GM12878 (cell line): ENCODE measurements around the gene OTUB2. TPM values are rescaled to one million over a fixed set of nuclear protein-coding genes. Genes with fewer than 3 reads are reported as not detected.

ENCODE experiments used
- ATAC-seq: fragments of 200-7000 bp; cut with Tn5 transposase; 3 replicates; pipeline ENCODE4 v1.9.1; 2020; ENCODE audit warnings: mild to moderate bottlenecking, moderate library complexity
- BruUV-seq: library from RNA; stranded (reverse); fragments of 400-500 nt; replicated peaks from 2 replicates; lab custom pipeline; 2021; lab: Mats Ljungman, UMichigan
- CTCF ChIA-PET: fragments of 300-600 bp; sonication (Branson Sonifier 250); formaldehyde crosslinking; extraction: SDS; loops from one replicate; lab custom pipeline; 2021; ENCODE audit warnings: inconsistent platforms; lab: Yijun Ruan, JAX
- POLR2A ChIA-PET: fragments of 350-600 bp; formaldehyde crosslinking; extraction: SDS; loops from one replicate; lab custom pipeline; 2021; ENCODE audit warnings: inconsistent platforms; lab: Charles Lee
- RAD21 ChIA-PET: fragments of 300-600 bp; sonication (Branson Sonifier 250); formaldehyde crosslinking; loops from one replicate; lab custom pipeline; 2023; ENCODE audit warnings: antibody characterized with exemption; ENCODE audit not compliant: unreplicated experiment; lab: Charles Lee
- SMC1A ChIA-PET: fragments of 300-600 bp; sonication (Branson Sonifier 250); formaldehyde crosslinking; loops from one replicate; lab custom pipeline; 2023; ENCODE audit not compliant: unreplicated experiment, uncharacterized antibody; lab: Charles Lee
- DNase-seq: peaks from one replicate; pipeline ENCODE4 v3.0.0-alpha.2; 2011; ENCODE audit warnings: low read depth, low spot score
- FAIRE-seq: peaks from 3 replicates; lab custom pipeline; 2011; peaks lifted over from hg19 to GRCh38; lab: Jason Lieb, UNC
- H2AFZ ChIP-seq: 2 replicates; pipeline ENCODE4 v1.6.0; 2011; ENCODE audit warnings: low read depth, low read length, control low read depth; ENCODE audit not compliant: control insufficient read depth
- H3K27ac ChIP-seq: 2 replicates; pipeline ENCODE4 v1.5.1; 2011; ENCODE audit warnings: control low read depth; ENCODE audit not compliant: control insufficient read depth, insufficient read depth
- H3K27me3 ChIP-seq, 2 experiments: replicated peaks in 1 of 2; 2 replicates each; pipeline versions ENCODE4 v1.6.0 to v1.6.1; 2011; ENCODE audit warnings: low read length in 1 of 2; ENCODE audit not compliant: control insufficient read depth in 2 of 2, insufficient read depth in 2 of 2
- H3K36me3 ChIP-seq, 2 experiments: 2 replicates each; pipeline ENCODE4 v1.5.1; 2011; ENCODE audit warnings: low read length in 1 of 2; ENCODE audit not compliant: control insufficient read depth in 2 of 2, insufficient read depth in 2 of 2
- H3K4me1 ChIP-seq: 2 replicates; pipeline ENCODE4 v1.6.1; 2011; ENCODE audit warnings: mild to moderate bottlenecking, low read length, moderate library complexity, mixed read lengths; ENCODE audit not compliant: control insufficient read depth, insufficient read depth
- H3K4me2 ChIP-seq: 2 replicates; pipeline ENCODE4 v1.6.0; 2011; ENCODE audit warnings: control low read depth; ENCODE audit not compliant: control insufficient read depth, insufficient read depth
- H3K4me3 ChIP-seq: fragments of 200-600 bp; sonication (generic); 2 replicates; pipeline ENCODE4 v1.5.1; 2016
- H3K79me2 ChIP-seq: 2 replicates; pipeline ENCODE4 v1.6.0; 2011; ENCODE audit warnings: low read length; ENCODE audit not compliant: control insufficient read depth, insufficient read depth
- H3K9ac ChIP-seq: 2 replicates; pipeline ENCODE4 v1.8.0; 2011; ENCODE audit warnings: low read length, control low read depth, mixed read lengths; ENCODE audit not compliant: control insufficient read depth, insufficient read depth
- H3K9me3 ChIP-seq: replicated peaks from 3 replicates; pipeline ENCODE4 v1.5.1; 2011; ENCODE audit warnings: mild to moderate bottlenecking, low read length; ENCODE audit not compliant: control insufficient read depth, insufficient read depth
- H4K20me1 ChIP-seq: 2 replicates; pipeline ENCODE4 v1.6.0; 2011; ENCODE audit not compliant: control insufficient read depth, insufficient read depth
- ATF3 ChIP-seq: IDR thresholded peaks from 2 replicates; pipeline ENCODE4 v1.6.1; 2011; ENCODE audit warnings: low read depth, mild to moderate bottlenecking, low read length, moderate library complexity, borderline replicate concordance; ENCODE audit errors: extremely low read depth
- E2F8 ChIP-seq: fragments of 450-650 bp; IDR thresholded peaks from 2 replicates; pipeline ENCODE4 v1.6.1; 2018; ENCODE audit warnings: mild to moderate bottlenecking, low read depth, moderate library complexity; ENCODE audit not compliant: partially characterized antibody
- JUNB ChIP-seq: IDR thresholded peaks from 2 replicates; pipeline ENCODE4 v1.6.1; 2016; ENCODE audit warnings: antibody characterized with exemption, mild to moderate bottlenecking
- KLF5 ChIP-seq: fragments of 450-650 bp; IDR thresholded peaks from 2 replicates; pipeline ENCODE4 v1.6.1; 2014; ENCODE audit warnings: mild to moderate bottlenecking; ENCODE audit not compliant: partially characterized antibody
- LARP7 ChIP-seq: fragments of 450-650 bp; IDR thresholded peaks from 2 replicates; pipeline ENCODE4 v1.6.1; 2017; ENCODE audit warnings: mild to moderate bottlenecking
- MTA3 ChIP-seq: IDR thresholded peaks from 2 replicates; pipeline ENCODE4 v1.6.1; 2012; ENCODE audit warnings: low read length, inconsistent platforms, borderline replicate concordance
- MXI1 ChIP-seq: fragments of 150-350 bp; IDR thresholded peaks from 2 replicates; pipeline ENCODE4 v1.6.1; 2011; ENCODE audit warnings: low read depth, mild to moderate bottlenecking, inconsistent platforms, low read length, improper control_type of control experiment
- NRF1 ChIP-seq: conservative IDR thresholded peaks from 2 replicates; pipeline ENCODE4 v1.6.1; 2011; ENCODE audit warnings: mild to moderate bottlenecking, low read depth, low read length, improper control_type of control experiment
- PAX5 ChIP-seq: IDR thresholded peaks from 2 replicates; pipeline ENCODE4 v1.6.1; 2011; ENCODE audit warnings: low read depth, low read length, borderline replicate concordance
- PBX3 ChIP-seq: IDR thresholded peaks from 2 replicates; pipeline ENCODE4 v1.6.1; 2011; ENCODE audit warnings: mild to moderate bottlenecking, low read depth, low read length, moderate library complexity; ENCODE audit not compliant: insufficient replicate concordance
- RELA ChIP-seq: fragments of 450-650 bp; IDR thresholded peaks from 2 replicates; pipeline ENCODE4 v1.8.0; 2014; ENCODE audit warnings: borderline replicate concordance; ENCODE audit not compliant: partially characterized antibody
- RUNX3 ChIP-seq: IDR thresholded peaks from 2 replicates; pipeline ENCODE4 v1.6.1; 2012; ENCODE audit warnings: low read length, inconsistent platforms
- SIX5 ChIP-seq: IDR thresholded peaks from 2 replicates; pipeline ENCODE4 v1.6.1; 2011; ENCODE audit warnings: mild to moderate bottlenecking, low read depth, low read length, moderate library complexity; ENCODE audit not compliant: severe bottlenecking
- SMAD1 ChIP-seq: fragments of 450-650 bp; IDR thresholded peaks from 2 replicates; pipeline ENCODE4 v1.6.1; 2018; ENCODE audit warnings: mild to moderate bottlenecking, low read depth; ENCODE audit not compliant: partially characterized antibody
- TCF12 ChIP-seq: IDR thresholded peaks from 2 replicates; pipeline ENCODE4 v1.6.1; 2011; ENCODE audit warnings: low read depth, mild to moderate bottlenecking, low read length
- YY1 ChIP-seq: IDR thresholded peaks from 2 replicates; pipeline ENCODE4 v1.6.1; 2011; ENCODE audit warnings: low read depth, mild to moderate bottlenecking, low read length
- ZBED1 ChIP-seq: IDR thresholded peaks from 2 replicates; pipeline ENCODE4 v1.6.1; 2016; ENCODE audit warnings: borderline replicate concordance
- ZNF24 ChIP-seq: fragments of 450-650 bp; IDR thresholded peaks from 2 replicates; pipeline ENCODE4 v1.6.1; 2017; ENCODE audit warnings: antibody characterized with exemption, mild to moderate bottlenecking
- ZNF274 ChIP-seq: IDR thresholded peaks from one replicate; pipeline ENCODE4 v1.8.0; 2011; ENCODE audit not compliant: insufficient read length, insufficient read depth
- ZZZ3 ChIP-seq: IDR thresholded peaks from 2 replicates; pipeline ENCODE4 v1.6.1; 2011; ENCODE audit warnings: low read depth; ENCODE audit not compliant: control insufficient read depth, insufficient read length
- WGBS: methylation state at CpG from one replicate; pipeline ENCODE4 v1.1.6; 2016; ENCODE audit warnings: low lambda C conversion rate; ENCODE audit not compliant: insufficient replicate concordance, insufficient coverage; ENCODE audit errors: missing lambda C conversion rate; 5-methylcytosine and 5-hydroxymethylcytosine counted together
- in situ Hi-C: fragments of 300-500 bp; cut with MboI; formaldehyde crosslinking; loops from 9 replicates; pipeline ENCODE4 v1.14.3; 2018; ENCODE audit warnings: mixed read lengths
- intact Hi-C: fragments of 100-400 bp; cut with micrococcal nuclease; formaldehyde crosslinking; loops from one replicate; pipeline ENCODE4 v1.14.2; 2022; ENCODE audit not compliant: unreplicated experiment
- polyA plus RNA-seq, 11 experiments: library from polyadenylated mRNA; depleted of rRNA in 4 of 11; unstranded in 6 of 11; stranded (reverse) in 5 of 11; fragments of >200 nt; fragmentation: Nextera tagmentation in 4 of 11; fragmentation: Illumina TruSeq in 1 of 11; extraction: Ambion mirVana in 4 of 11; extraction: Trizol in 1 of 11; gene quantifications; 1 replicate in 1 of 11; 2 replicates in 10 of 11; pipeline versions ENCODE4 v1.2.1 to v1.2.3, GENCODE V29; 2011 to 2016; ENCODE audit warnings: inconsistent platforms in 2 of 11, missing spikeins in 2 of 11, low read depth in 1 of 11
- total RNA-seq, 4 experiments: library from RNA; depleted of rRNA in 3 of 4; stranded (reverse); fragments of >200 nt in 3 of 4; fragmentation: Illumina TruSeq in 1 of 4; extraction: Trizol in 1 of 4; gene quantifications; 2 replicates each; pipeline versions ENCODE4 v1.2.1 to v1.2.3, GENCODE V29; 2013 to 2021

OTUB2 gene
- total and polyA plus RNA-seq, 10 of the 15 experiments (the other 5 are each of a cell fraction or from before 2014, with no cell fraction given) = 0.05 to 0.82 (median 0.43) TPM

GRCh38 chr14:94049625-94050023, 23.5 kb downstream of the OTUB2 start:
- WGBS = 91% methylated on average over 2 of the region's 2 CpGs
- ATAC-seq = no peak
- Histone ChIP-seq H3K4me3 (no peak overlapping the region), H3K27me3 (no peaks in the 10 kb centered on the region), H4K20me1 (no peaks in the 10 kb centered on the region), H3K79me2 (no peaks in the 10 kb centered on the region), H2AFZ (no peak overlapping the region)
- CTCF ChIA-PET = interaction anchor here (1.2 to 1.9 kb wide), 2 partner anchors 13 to 130 kb away, joined by 3 to 10 read pairs; no protein-coding TSS in a partner anchor
- SMC1A ChIA-PET = interaction anchor here (0.6 to 0.9 kb wide), 3 partner anchors 10 to 827 kb away, joined by 3 read pairs; no protein-coding TSS in a partner anchor
- intact Hi-C loops = no loop called here
- no TSS peak for BruUV-seq
- RAD21 ChIA-PET = no interaction called here
- no peak for TF ChIP-seq MTA3
- TF ChIP-seq MXI1 = no peak
- no peak for TF ChIP-seq RUNX3
- no peak for TF ChIP-seq ZNF24
- no peak for TF ChIP-seq E2F8
- TF ChIP-seq LARP7 = no peak
- TF ChIP-seq PAX5 = no peak
- no peak for TF ChIP-seq ZZZ3
- no peak for TF ChIP-seq SIX5
- no peak for TF ChIP-seq ZNF274
- TF ChIP-seq PBX3 = no peak
- no peak for TF ChIP-seq ZBED1
- TF ChIP-seq SMAD1 = no peak
- no peak for TF ChIP-seq YY1
- TF ChIP-seq KLF5 = no peak
- no peak for TF ChIP-seq ATF3
- no peak for TF ChIP-seq NRF1
- no peak for TF ChIP-seq RELA
- TF ChIP-seq TCF12 = no peak
- no peak for TF ChIP-seq JUNB
- TF ChIP-seq, all 136 proteins: peak for 0
- H3K27ac ChIP-seq = no peak overlapping the region
- H3K9ac ChIP-seq = no peak overlapping the region
- H3K36me3 ChIP-seq = peaks cover 35 to 40% of the 10 kb centered on the region in 2 experiments
- DNase-seq (no peak), FAIRE-seq (no peak)
- H3K4me1 ChIP-seq = no peaks in the 10 kb centered on the region
- H3K9me3 ChIP-seq = no peaks in the 10 kb centered on the region
- H3K4me2 ChIP-seq = no peak overlapping the region
- POLR2A ChIA-PET = interaction anchor here (0.7 kb wide), 1 partner anchor 438 kb away, joined by 3 read pairs; no protein-coding TSS in a partner anchor
- in situ Hi-C loops = no loop called here
